PFSK-1 (cell line): ENCODE measurements around the gene ESCO1.

Source experiments
- FOXP2 ChIP-seq: optimal IDR thresholded peaks from 2 replicates; pipeline ENCODE3; 2011; ENCODE audit warnings: borderline replicate concordance, control low read depth, inconsistent platforms; ENCODE audit not compliant: insufficient read depth; ENCODE audit errors: extremely low read length, extremely low read depth
- POLR2AphosphoS5 ChIP-seq: IDR thresholded peaks from 2 replicates; pipeline ENCODE4 v1.6.1; 2012; ENCODE audit warnings: low read depth, mild to moderate bottlenecking, control low read depth, low read length, moderate library complexity
- REST ChIP-seq, 2 experiments: IDR thresholded peaks; 2 replicates each; pipeline versions ENCODE4 v1.6.1 to v1.8.0; 2011 to 2012; ENCODE audit warnings: low read depth in 2 of 2, low read length in 2 of 2, control low read depth in 1 of 2, inconsistent platforms in 1 of 2, mild to moderate bottlenecking in 1 of 2, moderate library complexity in 1 of 2; ENCODE audit not compliant: insufficient read depth in 1 of 2
- SIN3A ChIP-seq: IDR thresholded peaks from 2 replicates; pipeline ENCODE4 v1.6.1; 2012; ENCODE audit warnings: mild to moderate bottlenecking, low read length, moderate library complexity, borderline replicate concordance; ENCODE audit not compliant: insufficient read depth
- TAF1 ChIP-seq: IDR thresholded peaks from 2 replicates; pipeline ENCODE4 v1.6.1; 2012; ENCODE audit warnings: low read length, control low read depth, borderline replicate concordance; ENCODE audit not compliant: insufficient read depth

The ESCO1 gene

GRCh38 chr18:21632393-21632792 lies 31.9 kb upstream of the ESCO1 start:
- TF ChIP-seq POLR2AphosphoS5 (no peak), REST (IDR thresholded peaks at IDR 0.05; ENCODE audit: insufficient read depth in 1 of 2, low read depth in 2 of 2, low read length in 2 of 2) (no peak), SIN3A (no peak), TAF1 (no peak), FOXP2 (no peak)

GRCh38 chr18:21629089-21629832 lies 28.8 kb upstream of the ESCO1 start:
- TF ChIP-seq TAF1 (no peak), SIN3A (no peak), FOXP2 (no peak), REST (IDR thresholded peaks at IDR 0.05; ENCODE audit: insufficient read depth in 1 of 2, low read depth in 2 of 2, low read length in 2 of 2) (no peak), POLR2AphosphoS5 (no peak)

GRCh38 chr18:21612125-21613039 lies 11.9 kb upstream of the ESCO1 start, which contains the start of gene SNRPD1:
Gene SNRPD1 (plus strand): TSS chr18:21612314. CDS start chr18:21612430, 116 bp downstream.
- TF ChIP-seq SIN3A, result peak; percentile 14; the same call in 1 of the 2 replicates
- peak; percentile 99 for TF ChIP-seq TAF1
- TF ChIP-seq FOXP2, result peak; percentile 58
- TF ChIP-seq POLR2AphosphoS5, result peak; percentile 98
- TF ChIP-seq REST (IDR thresholded peaks at IDR 0.05; ENCODE audit: insufficient read depth in 1 of 2, low read depth in 2 of 2, low read length in 2 of 2), result peak in 1 of 2 experiments; percentile 61; a peak in 2 of 4 replicates

- TF ChIP-seq POLR2AphosphoS5, result no peak
- TF ChIP-seq FOXP2, result no peak
- TF ChIP-seq REST (IDR thresholded peaks at IDR 0.05; ENCODE audit: insufficient read depth in 1 of 2, low read depth in 2 of 2, low read length in 2 of 2), result no peak
- TF ChIP-seq SIN3A, result no peak
- no peak for TF ChIP-seq TAF1
Measured at GRCh38 chr18:21605213-21605612, 4.7 kb upstream of the ESCO1 start.
